GM23338 (cell line): ENCODE results near the gene EVA1B. TPM values are rescaled to one million over a fixed set of nuclear protein-coding genes. Genes with fewer than 3 reads are reported as not detected.

Experiments
- ATAC-seq: fragments of 200-7000 bp; cut with Tn5 transposase; 3 replicates; pipeline ENCODE4 v1.9.1; 2020
- DNase-seq: peaks from one replicate; pipeline ENCODE4 v3.0.0-alpha.2; 2015; ENCODE audit warnings: low spot score
- H2AFZ ChIP-seq: fragments of 200-600 bp; sonication (generic); 2 replicates; pipeline ENCODE4 v1.8.0; 2016; ENCODE audit warnings: antibody characterized with exemption, mild to moderate bottlenecking, moderate library complexity
- H3F3A ChIP-seq: fragments of 200-600 bp; sonication (generic); replicated peaks from 2 replicates; pipeline ENCODE4 v1.8.0; 2017; ENCODE audit warnings: antibody characterized with exemption, mixed run types, low read depth
- H3K27ac ChIP-seq: fragments of 200-600 bp; sonication (generic); 2 replicates; pipeline ENCODE4 v1.6.1; 2016; ENCODE audit warnings: low read depth
- H3K27me3 ChIP-seq: fragments of 200-600 bp; sonication (generic); 2 replicates; pipeline ENCODE4 v1.8.0; 2016; ENCODE audit warnings: mild to moderate bottlenecking, mixed run types, moderate library complexity; ENCODE audit not compliant: insufficient read depth
- H3K36me3 ChIP-seq: fragments of 200-600 bp; sonication (generic); 2 replicates; pipeline ENCODE4 v1.8.0; 2016; ENCODE audit warnings: mild to moderate bottlenecking; ENCODE audit not compliant: insufficient read depth
- H3K4me1 ChIP-seq: fragments of 200-600 bp; sonication (generic); 2 replicates; pipeline ENCODE4 v1.8.0; 2016; ENCODE audit warnings: mild to moderate bottlenecking, moderate library complexity; ENCODE audit not compliant: insufficient read depth
- H3K4me2 ChIP-seq: fragments of 200-600 bp; sonication (generic); 2 replicates; pipeline ENCODE4 v1.7.1; 2017; ENCODE audit warnings: mixed run types
- H3K4me3 ChIP-seq: fragments of 200-600 bp; sonication (generic); 2 replicates; pipeline ENCODE4 v1.6.1; 2016; ENCODE audit warnings: mixed run types
- H3K79me2 ChIP-seq: fragments of 200-600 bp; sonication (generic); replicated peaks from 2 replicates; pipeline ENCODE4 v1.8.0; 2017; ENCODE audit warnings: mild to moderate bottlenecking; ENCODE audit not compliant: insufficient read depth
- H3K9me2 ChIP-seq: fragments of 200-600 bp; sonication (generic); 2 replicates; pipeline ENCODE4 v1.8.0; 2017; ENCODE audit not compliant: insufficient read depth
- H4K20me1 ChIP-seq: fragments of 200-600 bp; sonication (generic); replicated peaks from 2 replicates; pipeline ENCODE4 v1.8.0; 2017; ENCODE audit warnings: mild to moderate bottlenecking; ENCODE audit not compliant: insufficient read depth
- H3K27ac Mint-ChIP-seq: 2 replicates; pipeline ENCODE4 v1.8.0; 2020; ENCODE audit warnings: inconsistent platforms, mild to moderate bottlenecking, moderate library complexity, mixed read lengths
- H3K27me3 Mint-ChIP-seq: 3 replicates; pipeline ENCODE4 v1.8.0; 2022; ENCODE audit warnings: low read depth, mild to moderate bottlenecking, moderate library complexity, mixed read lengths, inconsistent platforms; ENCODE audit not compliant: insufficient read depth, poor library complexity
- H3K36me3 Mint-ChIP-seq: 3 replicates; pipeline ENCODE4 v1.8.0; 2021; ENCODE audit warnings: low read depth, mild to moderate bottlenecking, inconsistent platforms, moderate library complexity, mixed read lengths
- H3K4me1 Mint-ChIP-seq: 3 replicates; pipeline ENCODE4 v1.8.0; 2020; ENCODE audit warnings: mild to moderate bottlenecking, inconsistent platforms, mixed read lengths
- H3K4me3 Mint-ChIP-seq: 3 replicates; pipeline ENCODE4 v1.8.0; 2021; ENCODE audit warnings: moderate library complexity, mild to moderate bottlenecking, inconsistent platforms, mixed read lengths
- H3K9me3 Mint-ChIP-seq: 3 replicates; pipeline ENCODE4 v1.8.0; 2020; ENCODE audit warnings: moderate library complexity, mild to moderate bottlenecking, inconsistent platforms, mixed read lengths
- CREB1 ChIP-seq: fragments of 250-450 bp; sonication (Bioruptor Pico); IDR thresholded peaks from 2 replicates; pipeline ENCODE4 v1.5.0; 2020; ENCODE audit warnings: low read depth, mild to moderate bottlenecking, moderate library complexity
- CTCF ChIP-seq, 2 experiments: fragments of 200-600 bp in 1 of 2; sonication (generic) in 1 of 2; conservative IDR thresholded peaks; 2 replicates each; pipeline versions ENCODE4 v1.5.1 to v1.6.1; 2016 to 2017; ENCODE audit warnings: antibody characterized with exemption in 2 of 2, low read depth in 2 of 2, mild to moderate bottlenecking in 2 of 2, moderate library complexity in 1 of 2
- POLR2AphosphoS5 ChIP-seq: IDR thresholded peaks from 2 replicates; pipeline ENCODE4 v1.6.1; 2016; ENCODE audit warnings: antibody characterized with exemption, low read depth
- ZNF114 ChIP-seq: fragments of 250-450 bp; sonication (Bioruptor Pico); IDR thresholded peaks from 2 replicates; pipeline ENCODE4 v1.5.0; 2020; ENCODE audit warnings: mild to moderate bottlenecking, moderate library complexity
- ZNF462 ChIP-seq: fragments of 250-450 bp; sonication (Bioruptor Pico); IDR thresholded peaks from 2 replicates; pipeline ENCODE4 v1.5.0; 2020; ENCODE audit warnings: mild to moderate bottlenecking, moderate library complexity
- polyA plus RNA-seq: library from polyadenylated mRNA; unstranded; fragments of >200 nt; fragmentation: Nextera tagmentation; extraction: Ambion mirVana; gene quantifications from 2 replicates; pipeline ENCODE4 v1.2.1, GENCODE V29; 2016
- total RNA-seq: library from RNA; depleted of rRNA; stranded (reverse); fragments of >200 nt; shearing (Covaris generic); gene quantifications from 2 replicates; pipeline ENCODE4 v1.2.3, GENCODE V29; 2014

Gene EVA1B
- total and polyA plus RNA-seq, 2 experiments from 2014 or later, result 9.2 to 27.3 TPM

GRCh38 chr1:36324353-36324703 is 883 bp upstream of the EVA1B start (continued):
- TF ChIP-seq ZNF462, result no peak
- TF ChIP-seq CREB1 (CRISPR knock-in tag), result no peak
- no peak for TF ChIP-seq ZNF114 (CRISPR knock-in tag)

GRCh38 chr1:36322786-36323635 is 434 bp downstream of the EVA1B start:
- peak overlapping the region; percentile 94 for H3K4me2 ChIP-seq
- DNase-seq (peak; percentile 71), ATAC-seq (peak; percentile 17)
- no peak overlapping the region for H2AFZ ChIP-seq
- Mint-ChIP-seq H3K9me3 (no peaks in the 10 kb centered on the region), H3K4me1 (peaks cover 15% of the 10 kb centered on the region), H3K36me3 (peaks cover 3% of the 10 kb centered on the region), H3K27ac (no peak overlapping the region), H3K27me3 (peaks cover 32% of the 10 kb centered on the region), H3K4me3 (peak overlapping the region; percentile 80)
- peaks cover 22% of the 10 kb centered on the region for H3F3A ChIP-seq
- no peaks in the 10 kb centered on the region for H3K79me2 ChIP-seq
- H3K4me1 ChIP-seq, result peaks cover 18% of the 10 kb centered on the region
- H3K27ac ChIP-seq, result no peak overlapping the region
- TF ChIP-seq POLR2AphosphoS5, result 0 out of 2 replicates have a peak, but pooled peaks have one; percentile 35
- no peak for TF ChIP-seq CTCF (conservative IDR thresholded peaks at IDR 0.05; ENCODE audit: low read depth in 2 of 2)
- H4K20me1 ChIP-seq, result no peaks in the 10 kb centered on the region
- no peaks in the 10 kb centered on the region; the same call in 1 of the 2 replicates for H3K9me2 ChIP-seq
- no peaks in the 10 kb centered on the region for H3K36me3 ChIP-seq
- H3K27me3 ChIP-seq, result peaks cover 47% of the 10 kb centered on the region
- peak overlapping the region; percentile 88 for H3K4me3 ChIP-seq
